HepG2 (cell line): ENCODE results near the gene INPP4B. TPM values are rescaled to one million over a fixed set of nuclear protein-coding genes. Genes with fewer than 3 reads are reported as not detected.

Experiments
- ATAC-seq: fragments of 200-7000 bp; cut with Tn5 transposase; 3 replicates; pipeline ENCODE4 v1.9.1; 2020; ENCODE audit warnings: mild to moderate bottlenecking, moderate library complexity
- BruUV-seq: library from RNA; stranded (reverse); fragments of 400-500 nt; replicated peaks from 2 replicates; lab custom pipeline; 2021; lab: Mats Ljungman, UMichigan
- CTCF ChIA-PET: fragments of 300-600 bp; formaldehyde crosslinking; extraction: SDS; loops from one replicate; lab custom pipeline; 2021; ENCODE audit warnings: low total read pairs, inconsistent platforms, low intra/inter-chr PET ratio; lab: Yijun Ruan, JAX
- POLR2A ChIA-PET: fragments of 350-600 bp; sonication (Branson Sonifier 250); formaldehyde crosslinking; loops from one replicate; lab custom pipeline; 2020; ENCODE audit warnings: antibody characterized with exemption, inconsistent platforms; lab: Yijun Ruan, JAX
- DNase-seq: peaks from one replicate; pipeline ENCODE4 v3.0.0-alpha.2; 2015; ENCODE audit warnings: low spot score
- FAIRE-seq: peaks from 3 replicates; lab custom pipeline; 2011; peaks lifted over from hg19 to GRCh38; lab: Jason Lieb, UNC
- H2AFZ ChIP-seq: one replicate; pipeline ENCODE4 v1.6.1; 2011; ENCODE audit warnings: low read length, inconsistent platforms
- H3K27ac ChIP-seq: fragments of 300-600 bp; 3 replicates; pipeline ENCODE4 v1.8.0; 2011; ENCODE audit warnings: mixed run types, mild to moderate bottlenecking, mixed read lengths, low read length, inconsistent platforms; ENCODE audit not compliant: insufficient read depth; ENCODE audit errors: extremely low read length
- H3K27me3 ChIP-seq, 2 experiments: fragments of 200-600 bp in 1 of 2; 2 replicates in 1 of 2; 3 replicates in 1 of 2; pipeline versions ENCODE4 v1.6.0 to v1.8.0; 2011; ENCODE audit warnings: low read length in 2 of 2, mild to moderate bottlenecking in 2 of 2, moderate library complexity in 2 of 2, inconsistent platforms in 1 of 2; ENCODE audit not compliant: insufficient read depth in 2 of 2, control insufficient read depth in 1 of 2
- H3K36me3 ChIP-seq, 2 experiments: fragments of 200-600 bp in 1 of 2; replicated peaks in 1 of 2; 2 replicates in 1 of 2; 3 replicates in 1 of 2; pipeline versions ENCODE4 v1.5.1 to v1.8.0; 2011; ENCODE audit warnings: low read length in 2 of 2, inconsistent platforms in 1 of 2; ENCODE audit not compliant: insufficient read depth in 2 of 2, control insufficient read depth in 1 of 2
- H3K4me1 ChIP-seq: 2 replicates; pipeline ENCODE4 v1.5.1; 2012; ENCODE audit warnings: low read length, inconsistent platforms; ENCODE audit not compliant: insufficient read depth
- H3K4me2 ChIP-seq: 2 replicates; pipeline ENCODE4 v1.6.0; 2011; ENCODE audit warnings: low read depth, low read length, inconsistent platforms
- H3K4me3 ChIP-seq, 3 experiments: fragments of 200-600 bp in 1 of 3; sonication (generic), shearing (Covaris generic) in 1 of 3; replicated peaks in 1 of 3; 2 replicates each; pipeline ENCODE4 v1.5.1; 2011 to 2016; ENCODE audit warnings: low read length in 3 of 3, inconsistent platforms in 2 of 3, low read depth in 2 of 3, mild to moderate bottlenecking in 2 of 3, control low read depth in 1 of 3, mixed read lengths in 1 of 3; ENCODE audit not compliant: insufficient read depth in 1 of 3
- H3K79me2 ChIP-seq: one replicate; pipeline ENCODE4 v1.6.1; 2011; ENCODE audit warnings: low read length, inconsistent platforms; ENCODE audit not compliant: insufficient read depth
- H3K9ac ChIP-seq: 2 replicates; pipeline ENCODE4 v1.6.0; 2011; ENCODE audit warnings: mild to moderate bottlenecking, low read depth, low read length, inconsistent platforms; ENCODE audit not compliant: insufficient read depth
- H3K9me3 ChIP-seq: 2 replicates; pipeline ENCODE4 v1.5.1; 2012; ENCODE audit warnings: mild to moderate bottlenecking, low read length
- H4K20me1 ChIP-seq: 2 replicates; pipeline ENCODE4 v1.6.0; 2011; ENCODE audit warnings: inconsistent platforms, mild to moderate bottlenecking, low read length, moderate library complexity; ENCODE audit not compliant: insufficient read depth
- ARNT ChIP-seq: fragments of 450-650 bp; IDR thresholded peaks from 2 replicates; pipeline ENCODE4 v1.6.1; 2017
- DPF2 ChIP-seq: sonication (generic); formaldehyde crosslinking; IDR thresholded peaks from 2 replicates; pipeline ENCODE4 v1.4.0; 2020; ENCODE audit warnings: mild to moderate bottlenecking, low read depth, missing genetic modification reagents, borderline replicate concordance
- EEA1 ChIP-seq: sonication (generic); formaldehyde crosslinking; IDR thresholded peaks from 2 replicates; pipeline ENCODE4 v1.5.1; 2020; ENCODE audit warnings: mild to moderate bottlenecking, missing genetic modification reagents, borderline replicate concordance
- KLF15 ChIP-seq: sonication (generic); formaldehyde crosslinking; IDR thresholded peaks from 2 replicates; pipeline ENCODE4 v1.8.1; 2023; ENCODE audit warnings: borderline replicate concordance, mild to moderate bottlenecking, inconsistent platforms, missing genetic modification reagents, mixed read lengths
- NONO ChIP-seq, 2 experiments: fragments of 450-650 bp in 1 of 2; sonication (generic) in 1 of 2; formaldehyde crosslinking in 1 of 2; IDR thresholded peaks in 1 of 2; conservative IDR thresholded peaks in 1 of 2; 2 replicates each; pipeline versions ENCODE4 v1.6.1 to v1.8.0; 2017 to 2022; ENCODE audit warnings: mild to moderate bottlenecking in 1 of 2, missing genetic modification reagents in 1 of 2, moderate library complexity in 1 of 2
- RBAK ChIP-seq: sonication (generic); formaldehyde crosslinking; IDR thresholded peaks from 2 replicates; pipeline ENCODE4 v1.5.1; 2020; ENCODE audit warnings: mild to moderate bottlenecking, missing genetic modification reagents
- RFX3 ChIP-seq: IDR thresholded peaks from 2 replicates; pipeline ENCODE4 v1.6.1; 2016; ENCODE audit warnings: missing biosample characterization, missing genetic modification reagents
- TBL1XR1 ChIP-seq: fragments of 150-350 bp; IDR thresholded peaks from 2 replicates; pipeline ENCODE4 v1.6.1; 2014; ENCODE audit warnings: borderline replicate concordance, low read length; ENCODE audit not compliant: partially characterized antibody
- ZNF335 ChIP-seq: sonication (generic); formaldehyde crosslinking; IDR thresholded peaks from 2 replicates; pipeline ENCODE4 v1.4.0; 2020; ENCODE audit warnings: missing genetic modification reagents
- WGBS: methylation state at CpG from one replicate; pipeline ENCODE4 v1.1.6; 2017; ENCODE audit warnings: low lambda C conversion rate; 5-methylcytosine and 5-hydroxymethylcytosine counted together
- in situ Hi-C: cut with HindIII; loops from 2 replicates; pipeline ENCODE4 v1.10.0; 2017; ENCODE audit warnings: low pct_unique_long_range_greater_than_20kb; ENCODE audit not compliant: extremely low pct_ligation_motif_present
- intact Hi-C: fragments of 100-400 bp; cut with micrococcal nuclease; formaldehyde crosslinking; loops from one replicate; pipeline ENCODE4 v1.10.0; 2022; ENCODE audit not compliant: unreplicated experiment
- polyA plus RNA-seq, 8 experiments: library from polyadenylated mRNA; depleted of rRNA in 3 of 8; stranded (reverse) in 7 of 8; unstranded in 1 of 8; fragments of >200 nt; fragmentation: Illumina TruSeq in 4 of 8; extraction: Trizol in 4 of 8; gene quantifications; 2 replicates each; pipeline versions ENCODE4 v1.2.1 to v1.2.3, GENCODE V29; 2011 to 2016; ENCODE audit warnings: low read depth in 4 of 8, missing spikeins in 1 of 8, mixed read lengths in 1 of 8; ENCODE audit not compliant: insufficient read depth in 1 of 8
- total RNA-seq, 5 experiments: library from RNA; depleted of rRNA; stranded (reverse); fragments of >200 nt; fragmentation: Illumina TruSeq; extraction: Trizol; gene quantifications; 2 replicates each; pipeline ENCODE4 v1.2.3, GENCODE V29; 2016; ENCODE audit warnings: low read depth in 1 of 5
- TF ChIP-seq, protein P1 (sequence below): sonication (generic); formaldehyde crosslinking; IDR thresholded peaks from 2 replicates; pipeline ENCODE4 v1.5.1; 2020; ENCODE audit warnings: mild to moderate bottlenecking, missing genetic modification reagents
- TF ChIP-seq, protein P2 (sequence below), 2 experiments: sonication (generic) in 1 of 2; formaldehyde crosslinking in 1 of 2; IDR thresholded peaks; 2 replicates each; pipeline versions ENCODE4 v1.5.1 to v1.6.1; 2011 to 2020; ENCODE audit warnings: borderline replicate concordance in 1 of 2, low read depth in 1 of 2, low read length in 1 of 2, mild to moderate bottlenecking in 1 of 2, missing genetic modification reagents in 1 of 2, moderate library complexity in 1 of 2
- TF ChIP-seq, protein P3 (sequence below): sonication (generic); formaldehyde crosslinking; IDR thresholded peaks from 2 replicates; pipeline ENCODE4 v1.4.0; 2020; ENCODE audit warnings: missing genetic modification reagents
- TF ChIP-seq, protein P4 (sequence below): sonication (generic); formaldehyde crosslinking; IDR thresholded peaks from 2 replicates; pipeline ENCODE4 v1.4.0; 2020; ENCODE audit warnings: mild to moderate bottlenecking, missing genetic modification reagents

INPP4B gene
- total and polyA plus RNA-seq, 2 of the 13 experiments (the other 11 are each of a cell fraction or from before 2014, with no cell fraction given): not detected

GRCh38 chr4:142297313-142297712 lies 548.8 kb downstream of the INPP4B start:
- Histone ChIP-seq H3K27me3 (no peaks in the 10 kb centered on the region), H2AFZ (no peak overlapping the region), H3K4me2 (no peak overlapping the region), H3K36me3 (no peaks in the 10 kb centered on the region)
- TF ChIP-seq, protein P1, sequence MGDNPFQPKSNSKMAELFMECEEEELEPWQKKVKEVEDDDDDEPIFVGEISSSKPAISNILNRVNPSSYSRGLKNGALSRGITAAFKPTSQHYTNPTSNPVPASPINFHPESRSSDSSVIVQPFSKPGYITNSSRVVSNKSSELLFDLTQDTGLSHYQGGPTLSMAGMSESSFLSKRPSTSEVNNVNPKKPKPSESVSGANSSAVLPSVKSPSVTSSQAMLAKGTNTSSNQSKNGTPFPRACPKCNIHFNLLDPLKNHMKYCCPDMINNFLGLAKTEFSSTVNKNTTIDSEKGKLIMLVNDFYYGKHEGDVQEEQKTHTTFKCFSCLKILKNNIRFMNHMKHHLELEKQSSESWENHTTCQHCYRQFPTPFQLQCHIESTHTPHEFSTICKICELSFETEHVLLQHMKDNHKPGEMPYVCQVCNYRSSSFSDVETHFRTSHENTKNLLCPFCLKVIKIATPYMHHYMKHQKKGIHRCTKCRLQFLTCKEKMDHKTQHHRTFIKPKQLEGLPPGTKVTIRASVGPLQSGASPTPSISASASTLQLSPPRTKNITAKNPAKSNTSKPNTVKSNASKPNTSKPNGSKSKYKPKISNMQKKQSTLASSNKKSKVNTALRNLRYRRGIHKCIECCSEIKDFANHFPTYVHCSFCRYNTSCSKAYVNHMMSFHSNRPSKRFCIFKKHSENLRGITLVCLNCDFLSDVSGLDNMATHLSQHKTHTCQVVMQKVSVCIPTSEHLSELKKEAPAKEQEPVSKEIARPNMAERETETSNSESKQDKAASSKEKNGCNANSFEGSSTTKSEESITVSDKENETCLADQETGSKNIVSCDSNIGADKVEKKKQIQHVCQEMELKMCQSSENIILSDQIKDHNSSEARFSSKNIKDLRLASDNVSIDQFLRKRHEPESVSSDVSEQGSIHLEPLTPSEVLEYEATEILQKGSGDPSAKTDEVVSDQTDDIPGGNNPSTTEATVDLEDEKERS (CRISPR knock-in tag): no peak
- TF ChIP-seq EEA1 (CRISPR knock-in tag) (no peak), TBL1XR1 (no peak), RFX3 (CRISPR knock-in tag) (no peak), ZNF335 (CRISPR knock-in tag) (no peak), DPF2 (CRISPR knock-in tag) (no peak), NONO (IDR thresholded peaks at IDR 0.05) (no peak), NONO (CRISPR knock-in tag; conservative IDR thresholded peaks at IDR 0.05) (no peak), KLF15 (CRISPR knock-in tag) (no peak), RBAK (CRISPR knock-in tag) (no peak), ARNT (no peak)
- TF ChIP-seq, protein P2, sequence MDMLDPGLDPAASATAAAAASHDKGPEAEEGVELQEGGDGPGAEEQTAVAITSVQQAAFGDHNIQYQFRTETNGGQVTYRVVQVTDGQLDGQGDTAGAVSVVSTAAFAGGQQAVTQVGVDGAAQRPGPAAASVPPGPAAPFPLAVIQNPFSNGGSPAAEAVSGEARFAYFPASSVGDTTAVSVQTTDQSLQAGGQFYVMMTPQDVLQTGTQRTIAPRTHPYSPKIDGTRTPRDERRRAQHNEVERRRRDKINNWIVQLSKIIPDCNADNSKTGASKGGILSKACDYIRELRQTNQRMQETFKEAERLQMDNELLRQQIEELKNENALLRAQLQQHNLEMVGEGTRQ (IDR thresholded peaks at IDR 0.05; ENCODE audit: low read depth, low read length): no peak
- TF ChIP-seq, protein P2 (CRISPR knock-in tag; IDR thresholded peaks at IDR 0.05; ENCODE audit: borderline replicate concordance): no peak
- TF ChIP-seq, protein P3, sequence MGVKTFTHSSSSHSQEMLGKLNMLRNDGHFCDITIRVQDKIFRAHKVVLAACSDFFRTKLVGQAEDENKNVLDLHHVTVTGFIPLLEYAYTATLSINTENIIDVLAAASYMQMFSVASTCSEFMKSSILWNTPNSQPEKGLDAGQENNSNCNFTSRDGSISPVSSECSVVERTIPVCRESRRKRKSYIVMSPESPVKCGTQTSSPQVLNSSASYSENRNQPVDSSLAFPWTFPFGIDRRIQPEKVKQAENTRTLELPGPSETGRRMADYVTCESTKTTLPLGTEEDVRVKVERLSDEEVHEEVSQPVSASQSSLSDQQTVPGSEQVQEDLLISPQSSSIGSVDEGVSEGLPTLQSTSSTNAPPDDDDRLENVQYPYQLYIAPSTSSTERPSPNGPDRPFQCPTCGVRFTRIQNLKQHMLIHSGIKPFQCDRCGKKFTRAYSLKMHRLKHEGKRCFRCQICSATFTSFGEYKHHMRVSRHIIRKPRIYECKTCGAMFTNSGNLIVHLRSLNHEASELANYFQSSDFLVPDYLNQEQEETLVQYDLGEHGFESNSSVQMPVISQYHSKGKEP (CRISPR knock-in tag): no peak
- TF ChIP-seq, protein P4, sequence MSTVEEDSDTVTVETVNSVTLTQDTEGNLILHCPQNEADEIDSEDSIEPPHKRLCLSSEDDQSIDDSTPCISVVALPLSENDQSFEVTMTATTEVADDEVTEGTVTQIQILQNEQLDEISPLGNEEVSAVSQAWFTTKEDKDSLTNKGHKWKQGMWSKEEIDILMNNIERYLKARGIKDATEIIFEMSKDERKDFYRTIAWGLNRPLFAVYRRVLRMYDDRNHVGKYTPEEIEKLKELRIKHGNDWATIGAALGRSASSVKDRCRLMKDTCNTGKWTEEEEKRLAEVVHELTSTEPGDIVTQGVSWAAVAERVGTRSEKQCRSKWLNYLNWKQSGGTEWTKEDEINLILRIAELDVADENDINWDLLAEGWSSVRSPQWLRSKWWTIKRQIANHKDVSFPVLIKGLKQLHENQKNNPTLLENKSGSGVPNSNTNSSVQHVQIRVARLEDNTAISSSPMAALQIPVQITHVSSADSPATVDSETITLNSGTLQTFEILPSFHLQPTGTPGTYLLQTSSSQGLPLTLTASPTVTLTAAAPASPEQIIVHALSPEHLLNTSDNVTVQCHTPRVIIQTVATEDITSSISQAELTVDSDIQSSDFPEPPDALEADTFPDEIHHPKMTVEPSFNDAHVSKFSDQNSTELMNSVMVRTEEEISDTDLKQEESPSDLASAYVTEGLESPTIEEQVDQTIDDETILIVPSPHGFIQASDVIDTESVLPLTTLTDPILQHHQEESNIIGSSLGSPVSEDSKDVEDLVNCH (CRISPR knock-in tag): no peak
- TF ChIP-seq, all 625 proteins: peak for 0
- H3K4me1 ChIP-seq: no peaks in the 10 kb centered on the region
- intact Hi-C loops: no loop called here
- no peaks in the 10 kb centered on the region for H4K20me1 ChIP-seq
- H3K9me3 ChIP-seq: no peaks in the 10 kb centered on the region
- FAIRE-seq (no peak), ATAC-seq (no peak), DNase-seq (no peak)
- in situ Hi-C loops: no loop called here
- CTCF ChIA-PET: no interaction called here
- no peak overlapping the region for H3K9ac ChIP-seq
- H3K79me2 ChIP-seq: no peaks in the 10 kb centered on the region
- POLR2A ChIA-PET: no interaction called here
- no peak overlapping the region for H3K27ac ChIP-seq
- no peak overlapping the region for H3K4me3 ChIP-seq
- WGBS: 17% methylated on average over 4 of the region's 4 CpGs
- no TSS peak for BruUV-seq
